GM03348 (cell line): ENCODE measurements around the gene PSMG2.

ENCODE experiments used
- DNase-seq: peaks from one replicate; pipeline ENCODE4 v3.0.0; 2012; ENCODE audit warnings: low spot score

PSMG2 gene

GRCh38 chr18:12765586-12765985, 62.7 kb downstream of the PSMG2 start:
- no peak for DNase-seq

- DNase-seq: no peak
Observed at GRCh38 chr18:12766986-12767433, 64.2 kb downstream of the PSMG2 start.

- no peak for DNase-seq
Observed at GRCh38 chr18:12767580-12768155, 64.8 kb downstream of the PSMG2 start.

- no peak for DNase-seq
Observed at GRCh38 chr18:12768625-12769024, 65.8 kb downstream of the PSMG2 start.

- no peak for DNase-seq
Observed at GRCh38 chr18:12769136-12769535, 66.3 kb downstream of the PSMG2 start.

- no peak for DNase-seq
Observed at GRCh38 chr18:12769644-12770440, 67.0 kb downstream of the PSMG2 start.

- no peak for DNase-seq
Observed at GRCh38 chr18:12770469-12771219, 67.8 kb downstream of the PSMG2 start.

GRCh38 chr18:12772111-12772510, 69.3 kb downstream of the PSMG2 start:
- no peak for DNase-seq

- DNase-seq: no peak
Observed at GRCh38 chr18:12773369-12773768, 70.5 kb downstream of the PSMG2 start.

GRCh38 chr18:12774982-12775381, 72.1 kb downstream of the PSMG2 start:
- no peak for DNase-seq
